ENCODE data around the gene ANGEL2. TPM values are rescaled to one million over a fixed set of nuclear protein-coding genes. Genes with fewer than 3 reads are reported as not detected.

Gene ANGEL2
- total RNA-seq, 1 experiment from 2014 or later: 27.0 TPM

GRCh38 chr1:212964102-212964501, 51.6 kb downstream of the ANGEL2 start:
- no peaks in the 10 kb centered on the region for H3K27me3 ChIP-seq (ENCODE audit: low read length)
- no TSS peak for BruUV-seq (replicated peaks)
- intact Hi-C loops (cut with micrococcal nuclease): no loop called here
- H4K20me1 ChIP-seq (ENCODE audit: low read length): no peaks in the 10 kb centered on the region
- ChIA-PET CTCF (no interaction called here), POLR2A (ENCODE audit: unreplicated experiment) (no interaction called here)
- TF ChIP-seq EZH2phosphoT487 (IDR thresholded peaks at IDR 0.05; ENCODE audit: borderline replicate concordance, low read length): no peak
- DNase-seq (no peak), ATAC-seq (no peak)
- no peak overlapping the region for H3K4me2 ChIP-seq (ENCODE audit: low read length)
- no peaks in the 10 kb centered on the region for H3K36me3 ChIP-seq (ENCODE audit: low read depth, low read length)
- H3K9me2 ChIP-seq (replicated peaks; ENCODE audit: low read length): no peaks in the 10 kb centered on the region
- no peaks in the 10 kb centered on the region for H3K4me1 ChIP-seq (ENCODE audit: insufficient read depth, low read length)
- no peaks in the 10 kb centered on the region for H3F3A ChIP-seq (ENCODE audit: low read length, unreplicated experiment)
- no peak overlapping the region for H3K27ac ChIP-seq (ENCODE audit: low read length)
- H3K9ac ChIP-seq (ENCODE audit: low read length): no peak overlapping the region
- H2AFZ ChIP-seq (ENCODE audit: low read length): no peak overlapping the region
- no peaks in the 10 kb centered on the region for H3K9me3 ChIP-seq (ENCODE audit: low read length)
- H3K79me2 ChIP-seq (ENCODE audit: low read length): no peaks in the 10 kb centered on the region
- no peak overlapping the region for H3K4me3 ChIP-seq (ENCODE audit: low read length)

- Histone ChIP-seq H3K36me3 (ENCODE audit: low read depth, low read length) (no peaks in the 10 kb centered on the region), H3K4me3 (ENCODE audit: low read length) (no peak overlapping the region), H3K27me3 (ENCODE audit: low read length) (no peaks in the 10 kb centered on the region), H3K9ac (ENCODE audit: low read length) (no peak overlapping the region), H2AFZ (ENCODE audit: low read length) (no peak overlapping the region), H4K20me1 (ENCODE audit: low read length) (no peaks in the 10 kb centered on the region), H3K79me2 (ENCODE audit: low read length) (no peaks in the 10 kb centered on the region), H3K9me3 (ENCODE audit: low read length) (no peaks in the 10 kb centered on the region), H3K4me2 (ENCODE audit: low read length) (no peak overlapping the region), H3F3A (ENCODE audit: low read length, unreplicated experiment) (no peaks in the 10 kb centered on the region), H3K9me2 (replicated peaks; ENCODE audit: low read length) (no peaks in the 10 kb centered on the region), H3K27ac (ENCODE audit: low read length) (no peak overlapping the region), H3K4me1 (ENCODE audit: insufficient read depth, low read length) (no peaks in the 10 kb centered on the region)
- CTCF ChIA-PET: no interaction called here
- no TSS peak for BruUV-seq (replicated peaks)
- ATAC-seq (no peak), DNase-seq (no peak)
- POLR2A ChIA-PET (ENCODE audit: unreplicated experiment): no interaction called here
- no peak for TF ChIP-seq EZH2 (IDR thresholded peaks at IDR 0.05; ENCODE audit: low read length, unreplicated experiment)
- TF ChIP-seq EZH2phosphoT487 (IDR thresholded peaks at IDR 0.05; ENCODE audit: borderline replicate concordance, low read length): no peak
- no peak for TF ChIP-seq CTCF (conservative IDR thresholded peaks at IDR 0.05; ENCODE audit: low read depth, low read length)
- intact Hi-C loops (cut with micrococcal nuclease): no loop called here
These were observed 53.2 kb downstream of the ANGEL2 start for GRCh38 chr1:212962509-212962908.

- H3K4me1 ChIP-seq (ENCODE audit: insufficient read depth, low read length): no peaks in the 10 kb centered on the region
- POLR2A ChIA-PET (ENCODE audit: unreplicated experiment): no interaction called here
- H3K27me3 ChIP-seq (ENCODE audit: low read length): no peaks in the 10 kb centered on the region
- no peak overlapping the region for H3K4me3 ChIP-seq (ENCODE audit: low read length)
- CTCF ChIA-PET: no interaction called here
- H3K4me2 ChIP-seq (ENCODE audit: low read length): no peak overlapping the region
- H3K36me3 ChIP-seq (ENCODE audit: low read depth, low read length): no peaks in the 10 kb centered on the region
- intact Hi-C loops (cut with micrococcal nuclease): no loop called here
- no peak for TF ChIP-seq EZH2 (IDR thresholded peaks at IDR 0.05; ENCODE audit: low read length, unreplicated experiment)
- TF ChIP-seq CTCF (conservative IDR thresholded peaks at IDR 0.05; ENCODE audit: low read depth, low read length): no peak
- no peak for TF ChIP-seq EZH2phosphoT487 (IDR thresholded peaks at IDR 0.05; ENCODE audit: borderline replicate concordance, low read length)
- no peak overlapping the region for H3K27ac ChIP-seq (ENCODE audit: low read length)
- no TSS peak for BruUV-seq (replicated peaks)
- H4K20me1 ChIP-seq (ENCODE audit: low read length): no peaks in the 10 kb centered on the region
- no peaks in the 10 kb centered on the region for H3K9me3 ChIP-seq (ENCODE audit: low read length)
- H2AFZ ChIP-seq (ENCODE audit: low read length): no peak overlapping the region
- no peak overlapping the region for H3K9ac ChIP-seq (ENCODE audit: low read length)
- H3F3A ChIP-seq (ENCODE audit: low read length, unreplicated experiment): no peaks in the 10 kb centered on the region
- no peaks in the 10 kb centered on the region for H3K9me2 ChIP-seq (replicated peaks; ENCODE audit: low read length)
- no peak for ATAC-seq
- no peaks in the 10 kb centered on the region for H3K79me2 ChIP-seq (ENCODE audit: low read length)
- DNase-seq: no peak
These were observed 54.7 kb downstream of the ANGEL2 start for GRCh38 chr1:212960932-212961331.
